Esophagus muscularis mucosa (tissue), 4 donors: Measurements from ENCODE around the gene CYP2W1. TPM values are rescaled to one million over a fixed set of nuclear protein-coding genes. Genes with fewer than 3 reads are reported as not detected.

Experiments
- DNase-seq: peaks from one replicate; pipeline ENCODE4 v3.0.0-alpha.2; 2017; ENCODE audit errors: extremely low spot score
- H3K27ac ChIP-seq, 4 donors: fragments of 200-600 bp; sonication (generic); replicated peaks in 1 of 4; 1 replicate in 3 of 4; 2 replicates in 1 of 4; pipeline ENCODE4 v1.5.1; 2016 to 2019; ENCODE audit warnings: mild to moderate bottlenecking in 1 of 4
- H3K27me3 ChIP-seq, 4 donors: fragments of 200-600 bp; sonication (generic); one replicate each; pipeline versions ENCODE4 v1.5.1 to v1.6.0; 2016 to 2019
- H3K36me3 ChIP-seq, 4 donors: fragments of 200-600 bp; sonication (generic); one replicate each; pipeline ENCODE4 v1.5.1; 2016 to 2019
- H3K4me1 ChIP-seq, 4 donors: fragments of 200-600 bp; sonication (generic); one replicate each; pipeline ENCODE4 v1.5.1; 2016 to 2019
- H3K4me3 ChIP-seq, 4 donors: fragments of 200-600 bp; sonication (generic); 1 replicate in 2 of 4; 2 replicates in 2 of 4; pipeline ENCODE4 v1.5.1; 2016 to 2019; ENCODE audit warnings: mild to moderate bottlenecking in 4 of 4, moderate library complexity in 1 of 4
- H3K9me3 ChIP-seq, 4 donors: fragments of 200-600 bp; sonication (generic); 1 replicate in 3 of 4; 2 replicates in 1 of 4; pipeline ENCODE4 v1.5.1; 2016 to 2019
- CTCF ChIP-seq, 3 experiments: fragments of 200-600 bp in 2 of 3; fragments of 450-650 bp in 1 of 3; sonication (generic) in 2 of 3; IDR thresholded peaks; one replicate each; pipeline ENCODE4 v1.5.1; 2017 to 2019; ENCODE audit warnings: antibody characterized with exemption in 3 of 3, mild to moderate bottlenecking in 2 of 3, moderate library complexity in 1 of 3
- EP300 ChIP-seq: sonication (generic); formaldehyde crosslinking; IDR thresholded peaks from one replicate; pipeline ENCODE4 v1.6.1; 2017; ENCODE audit warnings: antibody characterized with exemption
- POLR2A ChIP-seq: fragments of 450-650 bp; IDR thresholded peaks from one replicate; pipeline ENCODE4 v1.6.1; 2017; ENCODE audit warnings: antibody characterized with exemption, moderate library complexity, mild to moderate bottlenecking, low read depth
- POLR2AphosphoS5 ChIP-seq, 2 donors: sonication (generic); formaldehyde crosslinking; IDR thresholded peaks; one replicate each; pipeline ENCODE4 v1.6.1; 2017; ENCODE audit warnings: antibody characterized with exemption in 2 of 2
- WGBS: methylation state at CpG from one replicate; pipeline ENCODE4 v1.1.5; 2018; 5-methylcytosine and 5-hydroxymethylcytosine counted together
- intact Hi-C: fragments of 100-400 bp; cut with DNase I; formaldehyde crosslinking; loops from one replicate; pipeline ENCODE4 v1.15.1; 2023
- total RNA-seq, 4 donors: library from RNA; depleted of rRNA; stranded (reverse); fragments of >200 nt; gene quantifications; one replicate each; pipeline versions ENCODE4 v1.1.0 to v1.2.1, GENCODE V29; 2016

Gene CYP2W1
- total RNA-seq, 4 donors from 2014 or later = 0.23 to 0.66 TPM; not detected in 2

DNA sequence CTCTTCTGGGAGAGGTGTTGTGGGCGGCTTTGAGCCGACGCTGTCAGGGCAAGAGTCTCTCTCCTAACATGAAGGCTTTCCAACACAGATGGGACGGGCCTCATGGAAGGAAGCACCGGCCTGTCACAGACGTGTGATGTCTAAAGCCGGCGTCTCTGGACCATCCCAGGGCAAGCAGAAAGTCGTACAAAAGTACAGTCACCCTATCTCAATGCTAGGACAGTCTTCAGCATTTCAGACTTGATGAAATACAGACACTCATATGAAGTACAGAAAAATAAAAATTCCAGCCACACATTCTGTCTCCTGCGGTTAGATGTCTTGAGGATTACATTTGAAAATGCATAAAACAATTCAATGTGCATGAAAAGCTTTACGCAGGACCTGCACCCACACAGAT, 30.6 kb downstream of the CYP2W1 start:
- TF ChIP-seq EP300 (no peak), CTCF (IDR thresholded peaks at IDR 0.05) (no peak), POLR2AphosphoS5 (IDR thresholded peaks at IDR 0.05) (no peak), POLR2A (no peak)
- Histone ChIP-seq H3K27me3 (no peaks in the 10 kb centered on the region), H3K9me3 (no peaks in the 10 kb centered on the region), H3K4me1 (peaks cover 0 to 75% (median 35%) of the 10 kb centered on the region in 4 donors), H3K4me3 (no peak overlapping the region), H3K27ac (peak overlapping the region; percentile 4 to 47 (median 22)), H3K36me3 (peaks cover 6 to 29% (median 26%) of the 10 kb centered on the region in 4 donors)
- no peak for DNase-seq
- 55% methylated on average over 8 of the region's 11 CpGs for WGBS
- intact Hi-C loops = no loop called here

DNA sequence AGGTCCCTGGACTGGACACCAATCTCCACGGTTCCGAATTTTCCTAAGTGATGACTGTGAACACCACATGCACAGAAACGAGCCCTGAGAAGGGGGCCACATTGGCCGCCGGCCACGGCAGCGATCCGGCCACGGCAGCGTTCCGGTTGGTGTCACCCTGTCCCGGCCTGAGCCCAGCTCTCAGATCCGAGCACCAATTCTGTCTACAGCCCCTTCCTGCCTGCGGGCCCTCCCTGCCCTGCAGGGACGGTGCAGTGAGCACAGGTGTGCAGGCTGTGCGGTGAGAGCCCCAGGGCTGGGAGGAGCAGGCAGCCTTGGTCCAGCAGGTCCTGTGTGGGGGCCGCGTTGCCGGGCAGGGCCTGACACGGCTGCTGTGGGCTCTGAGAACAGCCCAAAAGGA, 31.7 kb downstream of the CYP2W1 start:
- WGBS = 90% methylated on average over 6 of the region's 20 CpGs
- Histone ChIP-seq H3K27me3 (no peaks in the 10 kb centered on the region), H3K9me3 (no peaks in the 10 kb centered on the region), H3K4me3 (no peak overlapping the region), H3K27ac (peak overlapping the region in 2 of 4 donors; percentile 4 to 47), H3K36me3 (peaks cover 2 to 31% (median 20%) of the 10 kb centered on the region in 4 donors), H3K4me1 (peaks cover 0 to 75% (median 35%) of the 10 kb centered on the region in 4 donors)
- TF ChIP-seq POLR2AphosphoS5 (IDR thresholded peaks at IDR 0.05) (no peak), EP300 (no peak), POLR2A (no peak), CTCF (IDR thresholded peaks at IDR 0.05) (no peak)
- intact Hi-C loops = no loop called here
- no peak for DNase-seq

DNA sequence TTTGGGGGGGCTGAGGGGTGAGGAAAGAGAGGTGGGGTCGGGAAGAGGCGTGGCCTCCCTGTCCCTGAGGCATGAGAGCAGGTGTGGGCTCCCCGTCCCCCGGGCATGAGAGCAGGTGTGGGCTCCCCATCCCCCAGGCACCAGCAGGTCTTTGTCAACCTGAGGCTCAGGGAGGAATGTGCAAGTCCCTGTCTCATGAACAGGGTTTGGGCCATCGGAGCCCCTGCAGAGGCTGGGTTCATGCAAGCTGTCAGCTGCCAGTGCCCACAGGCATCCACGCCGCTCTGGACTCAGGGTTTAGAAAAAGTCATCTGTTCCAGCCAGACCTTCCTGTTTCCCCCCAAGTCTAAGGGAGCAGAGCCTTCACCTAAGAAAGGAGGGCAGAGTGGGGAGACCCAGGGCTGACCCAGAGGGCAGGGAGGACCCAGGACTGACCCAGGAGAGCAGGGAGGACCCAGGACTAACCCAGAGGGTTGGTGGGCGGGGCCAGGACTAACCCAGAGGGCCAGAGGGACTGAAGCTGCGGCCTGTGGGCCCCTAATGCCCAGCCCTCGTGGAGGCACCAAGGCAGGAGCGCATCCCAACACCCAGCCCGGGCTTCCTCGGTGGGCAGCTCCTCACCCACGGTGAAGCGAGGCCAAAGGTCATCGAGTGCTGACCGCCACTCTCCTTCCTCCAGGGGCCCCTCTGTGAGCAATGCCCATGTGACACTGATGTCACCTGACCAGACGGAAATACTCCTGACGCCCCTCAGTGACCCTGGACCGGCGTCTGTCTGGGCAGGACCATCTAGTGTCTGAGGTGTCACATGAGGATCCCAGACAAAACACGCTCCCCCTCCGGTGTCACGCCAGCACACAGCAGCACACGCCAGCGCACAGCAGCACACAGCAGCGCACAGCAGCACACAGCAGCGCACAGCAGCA, 32.5 kb downstream of the CYP2W1 start:
- no peak for TF ChIP-seq POLR2AphosphoS5 (IDR thresholded peaks at IDR 0.05)
- TF ChIP-seq EP300 = no peak
- TF ChIP-seq CTCF (IDR thresholded peaks at IDR 0.05) = no peak
- TF ChIP-seq POLR2A = no peak
- Histone ChIP-seq H3K9me3 (no peaks in the 10 kb centered on the region), H3K27me3 (no peaks in the 10 kb centered on the region), H3K36me3 (peaks cover 0 to 33% (median 18%) of the 10 kb centered on the region in 4 donors), H3K4me1 (peaks cover 0 to 70% (median 35%) of the 10 kb centered on the region in 4 donors), H3K27ac (no peak overlapping the region), H3K4me3 (no peak overlapping the region)
- intact Hi-C loops = no loop called here
- DNase-seq = no peak
- WGBS = 71% methylated on average over 24 of the region's 28 CpGs

DNA sequence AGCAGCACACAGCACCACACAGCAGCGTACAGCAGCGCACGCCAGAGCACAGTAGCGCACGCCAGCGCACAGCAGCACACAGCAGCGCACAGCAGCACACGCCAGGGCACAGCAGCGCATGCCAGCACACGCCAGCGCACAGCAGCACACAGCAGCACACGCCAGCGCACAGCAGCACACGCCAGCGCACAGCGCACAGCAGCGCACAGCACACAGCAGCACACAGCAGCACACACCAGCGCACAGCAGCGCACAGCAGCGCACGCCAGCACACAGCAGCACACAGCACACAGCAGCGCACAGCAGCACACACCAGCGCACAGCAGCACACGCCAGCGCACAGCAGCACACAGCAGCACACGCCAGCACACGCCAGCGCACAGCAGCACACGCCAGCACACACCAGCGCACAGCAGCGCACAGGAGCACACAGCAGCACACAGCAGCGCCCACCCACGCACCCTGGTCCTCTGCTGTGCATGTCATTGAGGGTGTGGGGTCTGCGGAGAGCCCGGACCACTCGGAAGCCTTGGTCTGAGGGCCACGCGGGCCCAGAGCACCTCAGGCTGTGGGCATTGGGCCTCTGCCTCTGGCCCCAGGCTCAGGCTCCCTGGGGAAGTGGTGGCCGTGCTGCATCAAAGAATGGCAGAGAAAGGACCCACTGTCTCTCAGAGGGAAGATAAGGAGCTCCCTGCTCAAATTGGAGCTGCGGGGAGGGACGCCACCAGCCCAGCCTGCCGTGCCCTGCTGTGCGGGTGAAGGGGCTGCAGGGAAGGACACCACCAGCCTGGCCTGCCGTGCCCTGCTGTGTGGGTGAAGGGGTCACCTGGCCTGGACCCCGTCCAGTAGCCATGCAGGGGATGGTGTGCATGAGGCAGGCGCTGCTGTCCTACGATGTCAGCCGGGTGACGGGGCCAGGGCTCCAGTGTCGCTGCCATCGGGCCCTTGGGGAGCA, 33.9 kb downstream of the CYP2W1 start:
- H3K9me3 ChIP-seq = no peaks in the 10 kb centered on the region
- H3K36me3 ChIP-seq = peaks cover 0 to 47% (median 29%) of the 10 kb centered on the region in 4 donors
- no peak for TF ChIP-seq POLR2AphosphoS5 (IDR thresholded peaks at IDR 0.05)
- TF ChIP-seq POLR2A = no peak
- no peak for TF ChIP-seq EP300
- no peak for TF ChIP-seq CTCF (IDR thresholded peaks at IDR 0.05)
- no peaks in the 10 kb centered on the region for H3K27me3 ChIP-seq
- H3K27ac ChIP-seq = no peak overlapping the region
- H3K4me3 ChIP-seq = no peak overlapping the region
- 92% methylated on average over 25 of the region's 51 CpGs for WGBS
- DNase-seq = no peak
- peaks cover 0 to 56% (median 31%) of the 10 kb centered on the region in 4 donors for H3K4me1 ChIP-seq
- intact Hi-C loops = no loop called here
